Mononuclear cell (primary cell): ENCODE data around the gene CPNE5. TPM values are rescaled to one million over a fixed set of nuclear protein-coding genes. Genes with fewer than 3 reads are reported as not detected.

ENCODE experiments used
- H3K27me3 ChIP-seq: 2 replicates; pipeline ENCODE4 v1.6.0; 2011; ENCODE audit warnings: low read length, control low read depth; ENCODE audit not compliant: insufficient read depth
- H3K4me1 ChIP-seq: 2 replicates; pipeline ENCODE4 v1.5.1; 2011; ENCODE audit warnings: mild to moderate bottlenecking, low read length, control low read depth; ENCODE audit not compliant: insufficient read depth
- H3K4me3 ChIP-seq: 2 replicates; pipeline ENCODE4 v1.5.1; 2011; ENCODE audit warnings: mild to moderate bottlenecking, low read length, moderate library complexity
- H3K9me3 ChIP-seq: 2 replicates; pipeline ENCODE4 v1.5.1; 2011; ENCODE audit warnings: low read depth, mild to moderate bottlenecking, control low read depth, low read length
- total RNA-seq: library from RNA; depleted of rRNA; stranded (reverse); fragments of >200 nt; gene quantifications from one replicate; pipeline ENCODE4 v1.2.3, GENCODE V29; 2012

Gene CPNE5
- total RNA-seq, result 6.9 TPM

DNA sequence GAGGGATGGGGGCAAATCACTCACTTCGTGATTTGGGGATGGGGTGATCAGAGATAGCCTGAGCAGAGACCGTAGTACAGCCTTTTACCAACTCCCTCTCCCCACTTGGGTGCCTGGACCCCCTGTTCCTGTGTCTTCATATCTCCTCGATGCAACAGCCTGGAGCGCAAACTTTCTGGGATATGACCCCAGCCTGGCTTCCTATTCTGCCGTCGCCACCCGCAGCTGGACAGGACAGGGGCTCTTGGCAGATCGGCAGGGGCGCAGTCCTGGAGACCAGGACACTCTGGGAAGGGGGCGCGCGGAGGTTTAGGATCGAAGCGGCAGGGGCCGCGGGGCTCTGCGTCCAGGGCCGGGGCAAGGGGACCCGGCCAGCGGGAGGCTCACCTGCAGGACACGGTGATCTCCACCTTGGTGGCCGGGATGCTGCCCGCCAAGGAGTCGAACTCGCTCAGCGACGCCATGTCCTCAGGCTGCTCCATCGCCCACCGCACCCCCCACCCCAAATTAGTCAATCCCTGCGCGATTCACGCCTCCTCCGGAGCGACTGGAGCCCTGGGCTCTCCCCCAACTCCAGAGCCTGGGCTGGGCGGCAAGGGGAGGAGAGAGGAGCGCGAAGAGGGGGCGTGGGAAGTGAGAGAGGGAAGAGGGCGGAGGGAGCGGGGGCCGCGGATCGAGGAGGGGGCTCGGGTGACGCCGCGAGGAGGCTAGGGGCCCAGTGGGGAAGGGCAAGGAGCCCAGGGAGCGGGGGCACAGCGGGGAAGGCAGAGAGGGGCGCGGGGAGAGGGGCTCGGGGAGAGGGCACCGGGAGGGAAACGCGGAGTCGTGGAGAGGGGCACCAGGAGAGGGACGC lies at the start of gene CPNE5:
TSS of gene CPNE5 (minus strand) at position 549 of the 853 bp plus-strand sequence. CDS start at position 482, 67 bp downstream.
- H3K27me3 ChIP-seq, result peaks cover 27% of the 10 kb centered on the region

DNA sequence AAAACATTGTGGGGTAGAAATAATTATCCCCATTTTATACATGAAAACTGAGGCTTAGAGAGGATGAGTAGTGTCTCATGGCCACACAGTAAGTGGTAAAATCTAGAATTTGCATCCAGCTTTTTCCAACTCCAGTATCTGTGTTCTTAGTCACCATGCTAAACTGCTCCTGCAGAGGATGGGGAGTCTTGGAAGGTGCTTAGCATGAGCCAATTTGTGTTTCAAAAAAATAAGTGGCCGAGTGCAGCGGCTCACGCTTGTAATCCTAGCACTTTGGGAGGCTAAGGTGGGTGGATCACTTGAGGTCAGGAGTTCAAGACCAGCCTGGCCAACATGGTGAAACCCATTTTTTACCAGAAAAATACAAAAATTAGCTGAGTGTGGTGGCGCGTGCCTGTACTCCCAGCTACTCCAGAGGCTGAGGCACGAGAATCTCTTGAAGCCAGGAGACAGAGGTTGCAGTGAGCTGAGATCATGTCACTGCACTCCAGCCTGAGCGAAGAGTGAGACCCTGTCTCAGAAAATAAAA lies 48.9 kb upstream of the CPNE5 start:
- Histone ChIP-seq H3K4me1 (peaks cover 29% of the 10 kb centered on the region), H3K4me3 (no peak overlapping the region)

More for the DNA sequence above, at the start of gene CPNE5:
- Histone ChIP-seq H3K4me1 (peaks cover 15% of the 10 kb centered on the region), H3K9me3 (no peaks in the 10 kb centered on the region), H3K4me3 (peak within 1 kb of the TSS; percentile 10)

DNA sequence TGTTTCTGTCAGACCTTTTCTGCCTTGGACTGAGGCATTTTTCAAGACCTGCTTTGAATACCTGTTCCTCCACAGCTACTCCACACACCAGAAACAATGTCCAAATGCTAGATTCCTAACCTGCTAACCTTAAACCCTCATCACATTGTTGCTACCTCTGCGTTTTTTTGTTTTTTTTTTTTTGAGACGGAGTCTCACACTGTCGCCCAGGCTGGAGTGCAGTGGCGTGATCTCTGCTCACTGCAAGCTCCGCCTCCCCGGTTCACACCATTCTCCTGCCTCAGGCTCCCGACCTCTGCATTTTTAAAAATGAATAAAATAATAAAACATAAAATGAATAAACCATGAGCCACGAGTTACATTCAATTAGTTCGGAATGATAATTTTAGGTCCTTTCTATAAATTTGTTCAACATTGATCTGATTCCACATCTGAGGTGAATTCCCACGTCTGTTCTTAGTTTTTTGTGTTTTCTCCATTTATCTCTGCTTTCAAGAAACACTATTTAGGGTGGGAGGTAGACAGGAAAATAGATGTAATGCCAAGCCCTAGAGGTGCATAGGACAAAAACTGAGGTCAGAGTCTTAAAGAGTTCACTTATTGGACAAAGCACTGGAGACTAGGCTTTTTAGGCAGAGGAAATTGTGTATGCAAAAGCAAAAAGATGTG lies 47.8 kb upstream of the CPNE5 start:
- no peaks in the 10 kb centered on the region for H3K9me3 ChIP-seq
- H3K4me3 ChIP-seq, result no peak overlapping the region

More for the DNA sequence above, 48.9 kb upstream of the CPNE5 start:
- Histone ChIP-seq H3K27me3 (no peaks in the 10 kb centered on the region), H3K9me3 (no peaks in the 10 kb centered on the region)

DNA sequence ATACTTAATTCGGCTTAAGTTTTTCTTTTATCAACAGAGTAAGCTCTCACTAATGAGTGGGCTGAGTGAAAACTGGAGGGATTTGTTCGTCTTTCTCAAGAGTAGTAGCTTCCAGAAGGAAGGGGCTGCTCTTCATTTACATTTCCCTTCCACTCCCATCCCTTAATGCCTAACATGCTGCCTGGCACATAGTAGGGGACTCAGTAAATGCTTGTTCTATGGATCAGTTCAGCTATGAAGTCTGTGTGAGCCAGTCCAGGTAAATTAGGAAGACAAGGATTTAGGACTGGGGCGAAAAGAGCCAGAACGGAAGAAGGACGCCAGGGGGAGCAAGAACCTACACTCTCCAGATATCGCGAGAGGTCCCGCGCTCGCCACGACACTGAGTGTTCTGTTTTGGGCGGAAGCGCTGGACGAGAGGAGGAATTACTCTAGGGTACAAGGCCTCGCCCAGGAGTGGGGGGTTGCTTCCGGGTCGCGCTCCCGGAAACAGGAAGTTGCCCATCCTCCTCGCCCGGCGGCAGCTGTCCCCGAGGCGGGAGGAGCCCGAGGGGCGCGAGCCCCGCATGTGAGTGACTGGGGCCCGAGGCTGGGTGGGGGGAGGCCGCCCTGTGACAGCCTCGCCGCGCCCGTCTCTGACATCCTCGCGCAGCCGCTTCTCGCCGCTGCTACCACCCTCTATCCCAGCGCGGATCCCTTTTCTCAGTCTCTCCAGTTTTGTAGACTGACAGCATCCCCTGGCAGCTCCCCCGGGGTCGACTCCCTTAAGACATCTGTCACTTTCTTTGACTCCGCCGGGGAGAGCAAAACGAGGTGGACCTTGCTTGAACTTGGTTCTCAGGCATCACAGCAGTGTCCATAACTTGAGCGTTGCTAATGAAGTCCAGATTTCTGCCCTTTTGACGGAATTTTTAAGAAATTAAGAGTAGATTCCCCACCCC lies 46.5 kb upstream of the CPNE5 start, which contains the start of gene C6orf89:
TSS of gene C6orf89 (plus strand) at position 492 of the 941 bp plus-strand sequence. CDS start 13,493 bp downstream, outside the sequence.
- peak within 1 kb of the TSS; percentile 96 for H3K4me3 ChIP-seq
- no peaks in the 10 kb centered on the region for H3K9me3 ChIP-seq
- H3K4me1 ChIP-seq, result peaks cover 29% of the 10 kb centered on the region
- no peaks in the 10 kb centered on the region for H3K27me3 ChIP-seq

More for the DNA sequence above, 47.8 kb upstream of the CPNE5 start:
- Histone ChIP-seq H3K4me1 (peaks cover 29% of the 10 kb centered on the region), H3K27me3 (no peaks in the 10 kb centered on the region)

DNA sequence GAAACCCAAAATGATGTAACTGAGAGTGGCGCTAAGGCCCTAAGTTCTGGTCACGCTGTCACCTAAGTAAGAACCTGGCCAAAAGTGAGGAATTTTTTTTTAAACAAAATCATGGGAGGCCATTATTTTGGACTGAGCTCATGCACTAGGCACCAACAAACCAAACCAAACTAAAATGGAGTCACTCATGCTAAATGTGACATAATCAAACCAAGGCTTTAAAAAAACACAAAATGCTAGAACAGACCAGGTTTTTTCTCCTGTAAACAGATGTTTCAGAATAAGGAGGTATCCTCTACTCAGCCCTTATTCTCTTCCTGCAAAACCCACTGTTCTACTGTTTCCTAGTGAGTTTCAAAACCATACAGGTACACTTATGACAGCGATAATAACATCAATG lies 45.4 kb upstream of the CPNE5 start:
- Histone ChIP-seq H3K4me3 (no peak overlapping the region), H3K9me3 (no peaks in the 10 kb centered on the region), H3K27me3 (no peaks in the 10 kb centered on the region), H3K4me1 (peaks cover 29% of the 10 kb centered on the region)

DNA sequence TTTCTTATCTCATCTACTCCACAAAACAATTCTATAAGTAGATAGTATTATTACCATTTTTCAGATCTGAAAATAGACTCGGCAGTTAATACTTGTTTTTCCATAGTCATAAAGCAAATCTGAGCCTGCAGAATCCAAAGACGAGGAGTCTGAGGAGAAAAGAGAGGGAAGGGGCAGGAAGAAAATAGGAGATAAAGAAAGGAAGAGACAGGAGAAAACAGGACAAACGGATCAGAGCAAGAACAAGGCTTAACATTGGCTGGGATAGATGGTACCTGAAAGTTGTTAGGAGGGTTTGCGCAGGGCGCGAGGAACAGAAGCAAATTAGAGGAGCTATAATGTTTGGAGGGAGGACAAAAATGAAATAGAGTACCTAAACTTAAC lies 36.0 kb upstream of the CPNE5 start:
- Histone ChIP-seq H3K9me3 (no peaks in the 10 kb centered on the region), H3K27me3 (no peaks in the 10 kb centered on the region), H3K4me3 (peak overlapping the region; percentile 87)

DNA sequence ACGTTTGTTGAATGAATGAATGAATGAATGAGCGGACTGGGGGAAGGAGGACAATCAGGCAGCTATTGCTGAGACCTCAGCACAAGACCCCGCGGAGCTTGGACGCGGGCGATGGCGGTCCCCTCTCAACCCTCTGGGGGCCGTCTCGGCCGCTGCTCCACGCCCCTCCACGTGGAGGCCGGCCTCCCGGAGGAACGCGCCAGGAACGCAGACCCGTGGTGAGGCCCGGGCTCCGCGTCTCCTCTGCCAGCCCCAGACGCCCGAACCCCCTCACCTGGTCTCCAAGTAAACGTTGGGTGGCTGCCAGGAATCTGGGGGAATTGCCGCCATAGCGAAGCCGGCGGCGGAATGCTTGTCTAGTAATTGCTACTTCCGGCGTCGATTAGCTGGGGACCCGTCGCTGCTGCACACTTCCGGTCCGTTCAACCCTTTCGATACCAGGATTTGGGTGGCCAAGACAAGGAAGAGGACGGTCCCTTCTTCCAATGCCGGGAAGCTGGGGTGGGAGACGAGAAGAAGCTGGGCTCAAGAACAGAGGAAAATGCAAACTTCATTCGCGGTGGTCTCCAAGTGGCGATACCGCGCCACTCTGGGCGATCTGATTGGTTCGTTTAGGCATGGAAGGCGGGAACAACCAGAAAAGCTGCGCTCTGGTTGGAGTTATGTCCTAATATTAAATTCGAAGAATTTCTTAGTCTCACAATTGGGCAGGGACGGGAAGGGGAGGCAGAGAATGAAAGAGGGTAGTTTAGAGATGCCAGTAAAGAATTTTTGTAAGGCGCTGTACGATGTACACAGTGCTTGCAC lies 35.4 kb upstream of the CPNE5 start, which contains the start of gene PPIL1:
TSS of gene PPIL1 (minus strand) at position 361 of the 807 bp plus-strand sequence. CDS start at position 330, 31 bp downstream.
- H3K4me3 ChIP-seq, result peak within 1 kb of the TSS; percentile 87
- H3K27me3 ChIP-seq, result no peaks in the 10 kb centered on the region

More for the DNA sequence above, 36.0 kb upstream of the CPNE5 start:
- peaks cover 20% of the 10 kb centered on the region for H3K4me1 ChIP-seq

DNA sequence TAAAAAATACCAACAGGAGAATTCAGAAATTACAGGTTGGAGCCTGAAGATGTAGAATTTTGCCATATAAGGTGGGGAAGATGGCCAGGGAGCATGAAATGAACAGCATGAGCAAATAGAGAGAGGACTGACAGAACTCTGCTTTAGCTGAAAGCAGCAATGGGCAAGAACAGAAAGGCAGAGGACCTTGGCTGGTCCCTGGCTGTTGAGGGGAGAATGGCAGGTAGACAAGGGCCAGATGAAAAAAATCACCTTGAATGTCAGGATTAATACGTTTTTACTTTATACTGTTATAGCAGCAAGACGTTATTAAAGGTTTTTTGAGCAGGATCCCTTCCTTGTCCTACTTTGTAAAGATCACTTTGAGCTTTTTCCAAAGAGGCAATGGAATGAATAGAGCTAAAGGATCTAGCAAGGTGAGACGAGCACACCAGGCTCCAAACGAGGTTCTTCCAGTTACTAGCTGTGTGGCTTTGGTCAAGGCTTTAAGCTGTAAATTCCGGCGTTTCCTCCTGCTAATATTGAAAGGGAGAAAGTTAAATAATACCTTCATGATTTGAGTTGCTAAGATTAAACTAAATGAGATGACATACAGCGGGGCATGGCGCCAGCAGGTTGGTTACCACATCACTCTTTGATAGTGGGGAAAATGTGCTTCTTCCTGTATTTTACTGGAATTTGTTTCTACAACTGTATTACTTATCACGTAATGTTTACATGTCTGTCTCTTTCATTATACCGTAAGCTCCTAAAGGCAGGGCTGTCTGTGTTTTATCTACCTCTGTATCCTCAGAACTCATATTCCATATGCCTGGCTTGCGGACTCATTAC lies 34.6 kb upstream of the CPNE5 start:
- no peaks in the 10 kb centered on the region for H3K27me3 ChIP-seq
- no peaks in the 10 kb centered on the region for H3K9me3 ChIP-seq
- H3K4me3 ChIP-seq, result peak overlapping the region; percentile 87
- H3K4me1 ChIP-seq, result peaks cover 20% of the 10 kb centered on the region

More for the DNA sequence above, 35.4 kb upstream of the CPNE5 start, which contains the start of gene PPIL1:
- Histone ChIP-seq H3K4me1 (peaks cover 20% of the 10 kb centered on the region), H3K9me3 (no peaks in the 10 kb centered on the region)

DNA sequence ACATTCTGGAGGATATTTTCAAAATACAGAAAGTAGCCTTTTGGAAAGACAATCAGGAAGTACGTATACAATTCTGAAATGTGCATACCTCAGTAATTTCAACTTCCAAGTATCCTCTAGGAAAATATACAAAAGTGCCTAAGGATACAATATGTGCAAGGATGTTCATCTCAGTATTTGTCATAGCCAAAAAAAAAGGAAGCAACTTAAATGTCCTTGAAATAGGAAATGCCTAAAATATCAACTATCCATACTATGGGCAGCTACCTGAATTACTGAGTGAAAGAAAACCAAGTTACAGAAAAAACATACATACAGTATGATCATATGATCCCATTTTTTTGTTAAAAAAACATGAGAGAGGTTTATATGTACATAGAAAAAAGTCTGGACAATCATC lies 33.9 kb upstream of the CPNE5 start:
- Histone ChIP-seq H3K9me3 (no peaks in the 10 kb centered on the region), H3K4me1 (peaks cover 20% of the 10 kb centered on the region), H3K27me3 (no peaks in the 10 kb centered on the region), H3K4me3 (no peak overlapping the region)

DNA sequence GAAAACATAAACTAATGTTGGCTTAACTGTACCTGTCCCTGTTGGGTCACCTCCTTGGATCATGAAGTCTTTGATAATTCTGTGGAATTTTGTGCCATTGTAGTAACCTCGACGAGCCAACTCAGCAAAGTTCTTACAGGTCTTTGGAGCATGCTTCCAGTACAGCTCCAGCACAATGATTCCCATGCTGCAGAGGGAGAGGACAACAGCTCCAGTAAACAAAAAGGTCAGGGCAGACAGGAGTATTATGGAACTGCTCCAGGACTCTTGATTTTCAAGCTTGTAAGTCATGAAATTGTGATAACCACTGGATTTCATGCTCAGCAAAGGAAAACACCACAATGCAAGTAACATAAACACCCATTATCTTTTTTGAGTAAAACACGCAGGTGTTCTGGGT lies 32.4 kb upstream of the CPNE5 start:
- no peak overlapping the region for H3K4me3 ChIP-seq
- no peaks in the 10 kb centered on the region for H3K27me3 ChIP-seq
- H3K4me1 ChIP-seq, result peaks cover 20% of the 10 kb centered on the region
- H3K9me3 ChIP-seq, result no peaks in the 10 kb centered on the region

DNA sequence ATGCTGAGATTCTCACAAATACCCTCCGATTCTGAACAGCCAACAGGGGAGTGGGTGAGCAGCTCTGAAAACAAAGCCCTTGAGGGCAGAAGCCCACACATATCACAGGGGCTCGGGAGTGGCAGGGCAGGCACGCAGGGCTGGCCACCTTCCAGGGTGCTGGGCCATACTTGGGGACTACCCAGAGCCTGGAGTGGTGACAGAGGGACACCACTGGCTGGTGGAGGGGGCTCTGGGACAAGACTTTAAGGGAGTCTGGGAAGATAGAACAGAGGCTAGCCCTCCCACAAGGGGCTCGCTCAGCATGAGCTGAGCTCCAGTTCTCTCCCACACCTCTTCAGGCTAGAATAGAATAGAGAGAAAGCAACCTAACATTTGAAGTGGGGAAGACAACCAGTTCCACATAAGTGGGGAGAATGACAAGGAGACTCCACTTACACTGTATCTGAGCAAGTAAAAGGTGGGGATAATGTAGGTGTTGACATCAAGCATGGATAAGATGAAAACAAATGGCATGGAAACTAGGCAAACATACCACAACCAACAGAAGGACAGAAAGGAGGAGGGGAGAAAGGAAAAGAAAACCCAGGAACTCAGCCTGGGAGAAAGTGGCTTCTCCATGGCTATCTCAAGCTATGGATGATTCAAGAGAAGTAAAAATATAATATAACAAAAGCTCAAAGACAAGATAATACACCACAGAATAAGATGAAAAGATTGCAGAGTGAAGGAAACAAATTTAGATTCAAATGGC lies 28.4 kb upstream of the CPNE5 start:
- Histone ChIP-seq H3K9me3 (no peaks in the 10 kb centered on the region), H3K27me3 (no peaks in the 10 kb centered on the region), H3K4me1 (peaks cover 2% of the 10 kb centered on the region), H3K4me3 (no peak overlapping the region)

DNA sequence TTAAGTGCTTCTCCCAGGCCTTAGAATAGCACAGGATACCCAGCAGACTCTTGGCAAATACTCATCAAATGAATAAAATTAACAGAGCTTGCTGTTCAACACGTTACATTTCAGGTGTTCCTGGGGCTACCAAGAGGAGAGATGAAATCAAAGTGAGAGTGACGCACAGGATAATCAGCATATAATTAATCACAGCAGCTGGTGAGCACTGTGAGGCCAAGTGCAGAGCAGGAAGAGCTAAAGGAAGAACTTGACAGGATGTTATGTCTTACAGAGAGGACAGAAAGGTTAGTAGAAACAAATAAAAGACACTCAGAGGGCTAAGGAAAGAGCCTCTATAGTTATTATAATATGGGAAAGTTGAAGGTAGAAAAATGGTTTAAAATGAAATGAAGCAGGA lies 26.6 kb upstream of the CPNE5 start:
- Histone ChIP-seq H3K9me3 (no peaks in the 10 kb centered on the region), H3K4me1 (no peaks in the 10 kb centered on the region), H3K27me3 (no peaks in the 10 kb centered on the region), H3K4me3 (no peak overlapping the region)
